HG03095 (cell line): ENCODE results near the gene IST1.

ENCODE experiments used
- ATAC-seq: cut with Tn5 transposase; IDR thresholded peaks from one replicate; pipeline ENCODE4 v1.9.1; 2021; ENCODE audit warnings: moderate library complexity; ENCODE audit not compliant: unreplicated experiment

The IST1 gene

GRCh38 chr16:71961066-71962039 is 66.0 kb downstream of the IST1 start:
- ATAC-seq: peak; percentile 73

GRCh38 chr16:71963125-71963875 is 68.0 kb downstream of the IST1 start:
- no peak for ATAC-seq

- ATAC-seq: no peak
Observed at GRCh38 chr16:71965223-71965622, 69.9 kb downstream of the IST1 start.

- no peak for ATAC-seq
Observed at GRCh38 chr16:71966932-71967331, 71.6 kb downstream of the IST1 start.

- no peak for ATAC-seq
Observed at GRCh38 chr16:71969353-71969752, 74.0 kb downstream of the IST1 start.

GRCh38 chr16:71971571-71971970 is 76.2 kb downstream of the IST1 start:
- no peak for ATAC-seq

- no peak for ATAC-seq
Observed at GRCh38 chr16:71972356-71972755, 77.0 kb downstream of the IST1 start.

GRCh38 chr16:71973001-71973400 is 77.7 kb downstream of the IST1 start:
- no peak for ATAC-seq

GRCh38 chr16:71974068-71974818 is 78.9 kb downstream of the IST1 start:
- ATAC-seq: no peak
